Endometrial microvascular endothelial cells (primary cell): Measurements from ENCODE around the gene CCDC187. TPM values are rescaled to one million over a fixed set of nuclear protein-coding genes. Genes with fewer than 3 reads are reported as not detected.

Source experiments
- in situ Hi-C: cut with HindIII; loops from 2 replicates; pipeline ENCODE4 v1.10.0; 2017; ENCODE audit warnings: low sequenced_read_pairs, low pct_unique_long_range_greater_than_20kb; ENCODE audit errors: inconsistent ontology term
- total RNA-seq: library from RNA; depleted of rRNA; stranded (reverse); fragments of >200 nt; gene quantifications from one replicate; pipeline ENCODE4 v1.2.3, GENCODE V29; 2015; ENCODE audit errors: inconsistent ontology term

Gene CCDC187
- total RNA-seq, 1 donor from 2014 or later, result not detected

DNA sequence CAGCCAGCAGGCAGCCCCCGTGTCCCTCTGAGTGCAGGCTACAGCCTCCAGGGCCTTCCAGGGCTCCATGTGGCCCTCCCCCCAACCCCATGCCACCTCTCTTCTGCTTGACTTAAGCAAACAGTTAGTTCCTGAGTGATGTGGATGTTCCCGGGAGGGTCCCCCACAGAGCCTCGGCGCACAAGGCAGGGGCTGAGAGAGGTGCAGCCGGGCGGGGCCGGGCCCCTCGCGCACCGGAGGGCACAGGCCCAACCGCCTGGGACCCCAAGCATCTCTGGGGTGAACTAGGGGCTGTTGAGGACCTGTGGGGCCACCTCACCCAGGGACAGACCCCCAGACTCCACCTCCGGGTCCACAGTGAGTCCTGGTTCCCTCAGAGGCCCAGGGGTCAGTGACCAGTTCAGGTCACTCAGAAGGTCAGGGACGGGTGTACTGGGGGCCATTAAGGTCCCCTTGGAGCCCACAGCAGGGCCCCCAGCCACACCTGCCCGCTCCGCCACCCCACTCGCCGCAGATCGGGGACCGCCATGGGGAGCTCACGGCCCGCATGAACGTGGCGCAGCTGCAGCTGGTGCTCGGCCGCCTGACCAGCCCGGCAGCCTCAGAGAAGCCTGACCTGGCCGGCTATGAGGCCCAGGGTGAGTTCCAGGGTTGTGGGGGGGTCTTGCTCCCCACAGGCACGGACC, 36.6 kb upstream of the CCDC187 start:
- in situ Hi-C loops, result no loop called here

DNA sequence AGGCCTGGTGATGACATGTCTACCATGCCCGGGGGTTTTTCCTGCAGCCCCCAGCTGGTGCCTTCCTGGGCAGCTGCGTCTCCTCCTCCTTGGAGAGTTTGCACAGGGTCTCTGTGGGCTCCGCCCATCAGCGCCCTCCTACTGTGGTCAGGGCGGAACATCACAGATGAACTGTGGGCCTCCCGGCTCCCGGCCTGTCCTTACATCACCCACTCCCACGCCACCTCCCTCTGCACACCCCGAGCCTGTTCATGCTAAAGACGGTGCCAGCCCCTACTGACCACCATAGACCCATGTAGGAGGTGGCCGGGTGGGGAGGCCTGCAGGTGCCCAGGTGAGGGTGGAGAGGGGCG, 36.0 kb upstream of the CCDC187 start:
- in situ Hi-C loops, result no loop called here

GRCh38 chr9:136339173-136339957, 35.5 kb upstream of the CCDC187 start:
- in situ Hi-C loops, result no loop called here

DNA sequence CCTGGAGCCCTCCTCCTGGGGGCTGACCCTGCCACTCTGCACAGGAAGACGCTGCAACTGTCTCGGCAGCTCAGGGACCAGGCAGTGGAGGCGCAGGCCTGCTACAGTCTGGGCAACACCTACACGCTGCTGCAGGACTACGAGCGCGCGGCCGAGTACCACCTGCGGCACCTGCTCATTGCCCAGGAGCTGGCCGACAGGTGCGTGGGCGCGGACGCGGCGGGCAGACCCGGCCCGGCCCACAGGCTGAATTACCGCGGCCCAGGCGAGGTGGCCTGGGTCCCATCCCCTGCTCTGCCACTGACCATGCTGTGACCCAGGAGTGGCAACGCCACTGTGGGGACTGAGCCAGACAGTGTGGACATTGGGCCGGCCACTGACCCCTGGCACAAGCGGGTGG, 34.6 kb upstream of the CCDC187 start:
- in situ Hi-C loops, result no loop called here

GRCh38 chr9:136337416-136338395, 33.8 kb upstream of the CCDC187 start:
- in situ Hi-C loops, result no loop called here

GRCh38 chr9:136336881-136337280, 33.0 kb upstream of the CCDC187 start:
- in situ Hi-C loops, result no loop called here

- in situ Hi-C loops, result no loop called here
These were observed 32.4 kb upstream of the CCDC187 start for GRCh38 chr9:136336156-136336870.

DNA sequence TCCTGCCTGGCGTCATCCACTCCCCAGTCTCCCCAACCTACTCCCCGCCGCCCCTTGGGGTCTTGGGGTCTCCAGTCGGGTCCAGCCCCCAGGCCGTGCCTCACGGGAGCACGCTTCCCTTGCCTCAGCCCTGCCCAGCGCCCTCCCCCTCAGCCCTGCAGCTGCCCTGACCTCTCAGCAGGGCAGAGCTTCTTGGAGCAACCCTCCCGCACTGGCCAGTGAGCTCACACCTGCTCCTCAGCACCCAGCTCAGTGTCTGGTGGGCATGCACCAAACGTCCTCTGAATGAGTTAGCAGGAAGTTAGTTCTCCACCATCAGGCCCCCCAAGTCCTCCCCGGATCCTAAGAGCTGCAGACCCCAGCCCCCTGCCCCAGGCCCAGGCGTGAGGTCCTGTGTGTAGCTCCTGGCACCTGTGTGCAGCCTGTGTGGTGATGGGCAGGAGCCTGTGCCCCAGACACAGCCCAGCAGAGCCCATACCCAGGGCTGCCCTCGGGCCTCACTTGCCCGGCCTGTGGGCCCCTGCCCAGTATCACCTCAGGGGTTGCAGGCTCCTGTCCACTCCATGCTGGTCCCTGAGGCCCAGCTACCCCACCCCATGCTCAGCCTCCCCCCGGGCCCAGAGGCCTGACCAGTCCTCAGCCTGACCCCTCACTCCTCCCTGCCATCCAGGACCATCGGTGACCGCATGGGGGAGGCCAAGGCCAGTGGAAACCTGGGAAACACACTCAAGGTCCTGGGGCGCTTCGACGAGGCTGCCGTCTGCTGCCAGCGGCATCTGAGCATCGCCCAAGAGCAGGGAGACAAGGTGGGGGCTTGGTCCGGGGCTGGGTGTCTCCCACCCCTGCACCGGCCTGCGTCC, 31.6 kb upstream of the CCDC187 start:
- in situ Hi-C loops, result no loop called here

DNA sequence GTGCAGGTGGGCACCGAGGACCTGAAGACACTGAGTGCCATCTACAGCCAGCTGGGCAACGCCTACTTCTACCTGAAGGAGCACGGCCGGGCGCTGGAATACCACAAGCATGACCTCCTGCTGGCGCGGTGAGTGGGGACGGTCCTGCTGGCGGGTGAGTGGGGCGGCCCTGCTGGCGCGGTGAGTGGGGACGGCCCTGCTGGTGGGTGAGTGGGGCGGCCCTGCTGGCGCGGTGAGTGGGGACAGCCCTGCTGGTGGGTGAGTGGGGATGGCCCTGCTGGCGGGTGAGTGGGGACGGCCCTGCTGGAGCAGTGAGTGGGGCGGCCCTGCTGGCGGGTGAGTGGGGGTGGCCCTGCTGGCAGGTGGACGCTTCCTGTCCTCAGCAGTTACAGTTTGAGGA, 30.6 kb upstream of the CCDC187 start:
- in situ Hi-C loops, result no loop called here

DNA sequence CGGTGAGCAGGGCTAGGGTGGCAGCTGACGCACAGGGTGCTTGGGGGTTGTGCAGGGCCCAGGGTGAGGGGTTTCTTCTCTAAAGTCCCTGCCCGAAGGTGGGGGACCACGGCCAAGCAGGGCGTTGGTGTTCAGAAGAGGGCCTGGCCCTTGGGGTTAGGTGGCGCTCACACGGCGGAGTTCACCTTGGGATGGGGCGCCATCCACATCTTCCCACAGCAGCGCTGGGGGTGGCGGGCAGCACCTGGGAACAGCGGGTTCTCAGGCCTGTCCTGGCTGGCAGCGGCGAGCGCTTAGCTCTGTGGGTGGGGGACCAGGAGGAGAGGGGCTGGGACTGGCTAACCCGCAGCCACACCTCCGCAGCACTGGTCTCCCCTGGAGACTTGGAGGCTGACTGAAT, 29.6 kb upstream of the CCDC187 start:
- in situ Hi-C loops, result no loop called here

- in situ Hi-C loops, result no loop called here
These were observed 29.2 kb upstream of the CCDC187 start for GRCh38 chr9:136333045-136333444.

DNA sequence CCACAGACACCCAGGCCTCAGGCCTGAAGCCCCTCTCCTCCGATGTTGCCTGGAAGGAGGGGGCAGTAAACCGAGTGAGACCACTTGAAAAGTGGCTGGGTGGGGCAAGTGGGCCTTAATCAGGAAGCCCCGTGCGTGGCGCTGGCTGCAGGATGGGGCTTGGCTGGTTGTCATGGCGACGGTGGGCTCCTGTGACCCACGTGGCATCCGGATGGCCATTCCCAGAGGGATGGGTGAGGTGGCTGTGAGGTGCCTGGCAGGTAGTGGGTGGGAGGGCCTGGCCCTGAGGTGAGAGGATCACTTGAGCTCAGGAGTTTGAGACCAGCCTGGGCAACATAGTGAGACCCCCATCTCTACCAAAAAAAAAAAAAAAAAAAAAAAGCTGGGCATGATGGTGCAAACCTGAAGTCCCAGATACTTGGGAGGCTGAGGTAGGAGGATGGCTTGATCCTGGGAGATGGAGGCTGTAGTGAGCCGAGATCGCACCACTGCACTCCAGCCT, 28.6 kb upstream of the CCDC187 start:
- in situ Hi-C loops, result no loop called here

GRCh38 chr9:136331556-136332481, 27.9 kb upstream of the CCDC187 start:
- in situ Hi-C loops, result no loop called here

DNA sequence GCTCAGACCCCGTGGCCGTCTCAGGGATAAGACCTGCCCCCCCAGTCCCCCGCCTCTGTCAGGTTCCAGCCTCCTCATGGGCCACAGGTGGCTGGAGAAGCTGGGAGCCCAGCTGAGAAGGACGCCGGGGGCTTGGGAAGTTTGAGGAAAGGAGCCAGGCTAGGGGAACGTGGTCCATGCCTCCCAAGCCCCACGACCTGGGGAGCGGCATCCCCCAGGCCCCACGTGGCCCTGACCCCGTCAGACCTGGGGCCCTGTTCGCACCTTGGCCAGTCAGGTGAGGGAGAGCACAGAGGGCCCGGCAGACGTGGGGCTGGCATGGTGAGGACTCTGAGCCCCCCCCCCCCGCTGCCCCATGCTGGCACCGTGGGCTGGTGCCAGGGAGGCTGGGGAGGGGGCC, 27.1 kb upstream of the CCDC187 start:
- in situ Hi-C loops, result no loop called here

GRCh38 chr9:136330406-136330990, 26.6 kb upstream of the CCDC187 start:
- in situ Hi-C loops, result no loop called here

DNA sequence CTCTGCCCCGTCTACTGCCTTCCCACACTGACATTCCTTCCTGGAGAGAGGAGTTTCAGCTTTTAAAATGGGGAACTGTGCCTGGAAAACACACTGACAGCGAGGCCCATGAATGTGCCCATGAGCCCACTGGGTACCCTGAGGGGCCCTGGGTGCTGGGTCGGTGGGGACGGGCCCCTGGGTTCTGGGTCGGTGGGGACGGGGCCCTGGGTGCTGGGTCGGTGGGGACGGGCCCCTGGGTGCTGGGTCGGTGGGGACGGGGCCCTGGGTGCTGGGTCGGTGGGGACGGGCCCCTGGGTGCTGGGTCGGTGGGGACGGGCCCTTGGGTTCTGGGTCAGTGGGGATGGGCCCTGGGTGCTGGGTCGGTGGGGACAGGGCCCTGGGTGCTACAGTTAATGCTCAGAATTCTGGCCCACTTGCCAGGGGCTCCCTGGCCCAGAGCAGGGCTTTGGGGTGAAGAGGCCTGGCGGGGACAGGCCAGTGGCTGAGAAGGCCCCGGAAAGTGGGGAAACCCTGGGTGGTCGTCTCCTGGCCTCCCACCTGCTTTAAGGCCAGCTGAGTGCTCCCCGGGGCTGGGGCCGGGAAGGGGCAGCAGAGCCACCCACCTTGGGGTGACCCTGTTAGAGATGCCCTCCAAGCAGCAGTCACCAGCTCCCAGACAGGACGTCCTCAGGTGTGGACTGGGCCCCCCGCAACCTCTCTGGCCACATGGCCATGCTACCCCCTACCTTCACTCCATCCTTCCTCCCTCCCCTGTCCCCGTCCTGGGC, 25.9 kb upstream of the CCDC187 start:
- in situ Hi-C loops, result no loop called here
